ENCODE results near the gene STARD7. TPM values are rescaled to one million over a fixed set of nuclear protein-coding genes. Genes with fewer than 3 reads are reported as not detected.
"Not testable (repeated sequence)": the region's sequence is repeated elsewhere in the genome, so short reads cannot be mapped to it uniquely, and the experiment has no call there.

Gene STARD7, protein sequence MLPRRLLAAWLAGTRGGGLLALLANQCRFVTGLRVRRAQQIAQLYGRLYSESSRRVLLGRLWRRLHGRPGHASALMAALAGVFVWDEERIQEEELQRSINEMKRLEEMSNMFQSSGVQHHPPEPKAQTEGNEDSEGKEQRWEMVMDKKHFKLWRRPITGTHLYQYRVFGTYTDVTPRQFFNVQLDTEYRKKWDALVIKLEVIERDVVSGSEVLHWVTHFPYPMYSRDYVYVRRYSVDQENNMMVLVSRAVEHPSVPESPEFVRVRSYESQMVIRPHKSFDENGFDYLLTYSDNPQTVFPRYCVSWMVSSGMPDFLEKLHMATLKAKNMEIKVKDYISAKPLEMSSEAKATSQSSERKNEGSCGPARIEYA
- 100 to 1,000 TPM in 3 of 4 donors, 10 to 100 TPM in 1; 78.4 to 120 (median 112) TPM for total RNA-seq

DNA sequence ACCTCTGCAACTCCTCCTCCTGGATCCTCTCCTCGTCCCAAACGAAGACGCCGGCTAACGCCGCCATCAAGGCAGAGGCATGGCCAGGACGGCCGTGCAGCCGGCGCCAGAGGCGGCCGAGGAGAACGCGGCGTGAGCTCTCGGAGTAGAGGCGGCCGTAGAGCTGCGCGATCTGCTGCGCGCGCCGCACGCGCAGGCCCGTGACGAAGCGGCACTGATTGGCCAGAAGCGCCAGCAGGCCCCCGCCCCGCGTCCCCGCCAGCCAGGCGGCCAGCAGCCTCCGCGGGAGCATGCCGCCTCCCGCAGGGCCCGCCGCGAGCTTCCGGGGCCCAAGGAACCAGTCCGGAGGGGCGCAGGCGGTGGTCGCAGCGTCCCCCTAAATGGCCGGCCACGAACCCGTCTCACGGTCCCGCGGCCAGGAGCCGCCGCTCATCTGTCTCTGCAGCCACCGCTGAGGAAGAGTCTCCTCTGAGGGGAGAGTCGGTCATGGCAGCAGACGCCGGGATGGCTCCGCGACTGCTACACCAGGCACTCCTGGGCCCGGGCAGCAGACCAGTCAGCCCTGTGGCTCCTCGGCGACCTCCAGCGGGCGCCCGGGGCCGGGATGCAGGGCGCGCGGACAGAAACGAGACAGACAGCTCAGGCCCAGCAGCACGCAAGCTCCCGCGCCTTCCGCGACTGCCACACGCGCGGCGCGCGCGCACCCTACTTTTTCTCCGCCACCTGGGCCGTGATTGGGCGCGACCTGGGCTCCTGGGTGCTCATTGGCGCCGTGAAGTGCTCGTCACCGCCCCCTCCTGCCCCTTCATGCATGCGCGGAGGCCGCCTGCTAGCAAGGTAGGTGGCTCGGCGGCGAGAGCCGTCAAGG lies at the start of gene STARD7:
Gene STARD7, minus strand, starts transcription at position 685 of the 868 bp plus-strand sequence. Its CDS starts 393 bp downstream, at position 292.
- Histone ChIP-seq H3K27ac (peak within 1 kb of the TSS; percentile 91 to 96 (median 95)), H3K4me1 (peaks cover 4 to 48% (median 12%) of the 10 kb centered on the region in 4 donors), H3K4me3 (peak within 1 kb of the TSS; percentile 69 to 95 (median 77)), H3K27me3 (no peaks in the 10 kb centered on the region), H3K9me3 (no peaks in the 10 kb centered on the region), H3K36me3 (no peaks in the 10 kb centered on the region)
- DNase-seq, result peak; percentile 99 to 100 (median 100)
- TF ChIP-seq POLR2A (IDR thresholded peaks at IDR 0.05), result peak; percentile 96 to 98
- TF ChIP-seq, protein P1, sequence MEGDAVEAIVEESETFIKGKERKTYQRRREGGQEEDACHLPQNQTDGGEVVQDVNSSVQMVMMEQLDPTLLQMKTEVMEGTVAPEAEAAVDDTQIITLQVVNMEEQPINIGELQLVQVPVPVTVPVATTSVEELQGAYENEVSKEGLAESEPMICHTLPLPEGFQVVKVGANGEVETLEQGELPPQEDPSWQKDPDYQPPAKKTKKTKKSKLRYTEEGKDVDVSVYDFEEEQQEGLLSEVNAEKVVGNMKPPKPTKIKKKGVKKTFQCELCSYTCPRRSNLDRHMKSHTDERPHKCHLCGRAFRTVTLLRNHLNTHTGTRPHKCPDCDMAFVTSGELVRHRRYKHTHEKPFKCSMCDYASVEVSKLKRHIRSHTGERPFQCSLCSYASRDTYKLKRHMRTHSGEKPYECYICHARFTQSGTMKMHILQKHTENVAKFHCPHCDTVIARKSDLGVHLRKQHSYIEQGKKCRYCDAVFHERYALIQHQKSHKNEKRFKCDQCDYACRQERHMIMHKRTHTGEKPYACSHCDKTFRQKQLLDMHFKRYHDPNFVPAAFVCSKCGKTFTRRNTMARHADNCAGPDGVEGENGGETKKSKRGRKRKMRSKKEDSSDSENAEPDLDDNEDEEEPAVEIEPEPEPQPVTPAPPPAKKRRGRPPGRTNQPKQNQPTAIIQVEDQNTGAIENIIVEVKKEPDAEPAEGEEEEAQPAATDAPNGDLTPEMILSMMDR (IDR thresholded peaks at IDR 0.05), result peak; percentile 7 to 24 (median 14)

DNA sequence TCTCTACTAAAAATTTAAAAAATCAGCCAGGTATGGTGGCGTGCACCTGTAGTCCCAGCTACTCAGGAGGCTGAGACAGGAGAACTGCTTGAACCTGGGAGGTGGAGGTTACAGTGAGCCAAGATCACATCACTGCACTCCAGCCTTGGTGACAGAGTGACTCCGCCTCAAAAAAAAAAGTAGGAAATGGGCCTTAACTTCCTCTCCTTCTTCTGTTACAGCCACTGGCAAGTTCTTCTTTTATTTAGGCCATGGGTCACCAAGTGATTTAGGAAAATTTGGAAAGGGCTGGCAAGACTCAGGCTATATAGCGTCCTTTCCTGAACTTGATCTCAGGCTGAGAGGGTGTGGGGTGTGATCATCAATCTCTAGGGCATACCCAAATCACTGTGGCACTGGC lies 49.1 kb upstream of the STARD7 start:
- Histone ChIP-seq H3K27ac (peak overlapping the region in 3 of 4 donors; percentile 41 to 56 (median 52)), H3K4me1 (peaks cover 14 to 62% (median 27%) of the 10 kb centered on the region in 4 donors), H3K36me3 (peaks cover 0 to 54% (median 0%) of the 10 kb centered on the region in 3 donors)
- H3K4me3 ChIP-seq, DNase-seq, H3K9me3 ChIP-seq, H3K27me3 ChIP-seq: not testable (repeated sequence)

DNA sequence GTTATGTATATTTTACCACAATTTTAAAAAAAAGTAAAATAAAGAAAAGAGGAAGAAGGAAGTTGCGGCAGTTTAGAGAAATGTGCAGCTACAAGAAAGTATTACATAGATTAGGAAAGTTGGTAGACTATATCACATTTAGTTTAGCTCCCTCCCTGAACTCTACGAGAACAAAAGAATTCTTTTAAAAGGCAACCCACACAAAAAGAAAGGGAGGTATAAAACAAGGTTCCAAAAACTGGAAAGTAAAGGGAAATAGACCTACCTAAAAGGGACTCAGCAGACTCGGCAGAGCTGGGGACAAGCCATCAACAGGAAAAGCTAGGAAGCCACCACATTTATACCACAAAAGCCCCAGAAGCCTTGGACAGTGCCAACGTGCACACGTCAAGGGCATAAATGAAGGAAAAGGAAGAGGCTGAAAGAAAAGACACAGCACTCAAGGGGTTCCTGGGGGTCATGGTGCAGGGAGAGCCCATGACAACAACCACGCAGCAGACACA lies 48.0 kb upstream of the STARD7 start:
- TF ChIP-seq, protein P1 (IDR thresholded peaks at IDR 0.05), result no peak
- no peak for TF ChIP-seq POLR2A (IDR thresholded peaks at IDR 0.05)
- H3K4me1 ChIP-seq, result peaks cover 14 to 60% (median 27%) of the 10 kb centered on the region in 4 donors
- peaks cover 0 to 59% (median 0%) of the 10 kb centered on the region in 3 donors for H3K36me3 ChIP-seq
- H3K9me3 ChIP-seq, result no peaks in the 10 kb centered on the region
- H3K27me3 ChIP-seq, result no peaks in the 10 kb centered on the region
- DNase-seq, result no peak
- peak overlapping the region; percentile 27 to 56 (median 33) for H3K27ac ChIP-seq
- no peak overlapping the region for H3K4me3 ChIP-seq

DNA sequence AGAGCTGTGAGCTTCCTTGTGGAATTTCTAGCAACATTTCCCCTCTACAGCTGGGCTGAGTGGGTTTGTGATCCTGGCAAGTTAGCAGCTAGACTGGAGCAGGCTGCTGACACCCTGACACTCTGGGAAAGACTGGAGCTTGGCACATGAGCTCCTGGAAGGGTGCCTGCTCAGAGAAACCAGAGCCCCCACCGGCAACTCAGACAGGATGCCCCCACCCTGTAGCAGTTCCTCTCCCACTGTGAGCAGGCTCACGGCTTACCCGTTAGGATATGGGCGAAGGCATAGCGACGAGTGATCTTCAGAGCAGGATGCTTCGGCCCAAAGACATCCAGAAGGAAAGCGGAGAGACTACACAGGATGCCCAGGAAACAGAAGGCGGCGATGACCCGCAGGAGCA lies 45.9 kb upstream of the STARD7 start:
- Histone ChIP-seq H3K4me1 (peaks cover 5 to 42% (median 13%) of the 10 kb centered on the region in 4 donors), H3K9me3 (no peaks in the 10 kb centered on the region), H3K4me3 (no peak overlapping the region), H3K27ac (peak overlapping the region in 1 of 4 donors; percentile 39), H3K27me3 (no peaks in the 10 kb centered on the region), H3K36me3 (peaks cover 0 to 64% (median 0%) of the 10 kb centered on the region in 3 donors)
- TF ChIP-seq, protein P1 (IDR thresholded peaks at IDR 0.05), result no peak
- no peak for TF ChIP-seq POLR2A (IDR thresholded peaks at IDR 0.05)
- DNase-seq, result no peak

DNA sequence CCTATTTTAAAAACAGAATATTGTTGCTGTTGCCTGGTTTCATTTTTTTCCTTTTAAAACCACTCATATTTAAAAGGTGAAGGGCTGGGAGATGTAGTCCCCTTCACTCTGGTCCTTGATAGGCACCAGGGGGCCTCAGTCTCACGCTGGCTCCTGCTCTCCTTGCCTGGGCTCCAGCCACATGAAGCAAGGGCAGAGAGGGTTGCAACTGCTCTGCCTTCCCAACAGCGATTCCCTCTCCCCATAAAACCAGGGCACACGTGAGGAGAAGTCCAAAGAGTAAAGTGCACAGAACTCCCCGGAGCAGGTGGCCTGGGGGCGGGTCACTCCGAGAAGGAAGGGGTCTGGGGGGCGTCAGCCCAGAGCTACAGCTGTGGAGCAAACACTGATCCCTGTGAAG lies 44.4 kb upstream of the STARD7 start:
- Histone ChIP-seq H3K4me1 (peaks cover 1 to 27% (median 7%) of the 10 kb centered on the region in 4 donors), H3K4me3 (no peak overlapping the region), H3K27ac (peak overlapping the region in 2 of 4 donors; percentile 39 to 48), H3K9me3 (no peaks in the 10 kb centered on the region), H3K27me3 (no peaks in the 10 kb centered on the region), H3K36me3 (peaks cover 0 to 51% (median 0%) of the 10 kb centered on the region in 3 donors)
- peak in 2 of 3 donors; percentile 52 to 60 for DNase-seq
- no peak for TF ChIP-seq POLR2A (IDR thresholded peaks at IDR 0.05)
- TF ChIP-seq, protein P1 (IDR thresholded peaks at IDR 0.05), result peak in 3 of 6 experiments; percentile 24 to 31 (median 30)

Measured in Peyer's patch (tissue), 4 donors.